Measurements from ENCODE around the gene COL4A1. TPM values are rescaled to one million over a fixed set of nuclear protein-coding genes. Genes with fewer than 3 reads are reported as not detected.

Gene COL4A1
- polyA plus RNA-seq, 1 experiment = 210 TPM

DNA sequence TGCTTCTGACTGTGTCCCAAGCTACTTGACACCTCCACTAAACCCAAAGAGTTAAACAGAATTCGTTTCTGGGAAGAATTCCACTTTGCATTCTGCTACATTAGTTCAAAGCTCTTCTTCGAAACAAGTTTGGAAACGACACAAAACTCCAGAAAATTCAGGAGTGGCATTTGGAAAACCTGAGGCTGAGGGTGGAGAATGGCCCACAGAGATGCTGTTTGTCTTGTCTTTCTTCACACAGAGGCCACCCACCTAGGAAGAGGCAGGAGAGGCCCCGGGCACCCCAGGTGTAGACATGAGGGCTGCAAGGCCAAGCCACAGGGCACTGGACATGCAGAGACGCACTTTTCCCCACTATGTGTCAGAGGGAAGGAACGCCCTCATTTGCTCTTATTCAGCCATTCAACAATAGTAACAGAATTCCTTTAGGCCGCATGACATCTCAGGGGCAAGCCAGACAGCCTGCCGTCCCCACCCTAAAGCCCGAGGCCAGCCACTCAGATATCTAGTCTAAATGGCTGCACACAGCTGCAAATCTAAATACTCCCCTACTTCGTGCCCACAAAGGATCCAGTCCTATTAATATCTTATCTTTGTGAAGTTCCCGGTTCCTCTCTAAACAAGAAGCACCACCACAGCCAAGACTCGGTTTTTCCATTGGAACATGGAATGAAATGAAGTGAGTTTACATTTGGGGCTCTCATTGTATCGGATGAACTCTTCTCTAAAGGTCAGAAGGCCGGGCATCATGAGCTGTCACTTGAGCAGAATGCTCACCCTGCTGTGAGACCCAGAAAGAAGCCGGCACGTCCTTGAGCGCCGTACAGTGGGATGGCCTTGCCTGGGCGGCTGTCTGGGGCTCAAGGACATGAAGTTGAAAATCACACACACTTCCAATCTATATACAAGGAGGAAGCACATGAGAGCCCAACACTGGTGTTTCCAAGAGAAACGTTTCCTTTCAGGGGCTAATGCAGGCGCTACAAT is 19.8 kb downstream of the COL4A1 start:
- Histone ChIP-seq H3K27me3 (ENCODE audit: control insufficient read depth, insufficient read depth, low read length) (no peaks in the 10 kb centered on the region), H3K9me3 (ENCODE audit: control insufficient read depth, insufficient read depth, low read length) (no peaks in the 10 kb centered on the region; the same call in 1 of the 2 replicates), H3K4me3 (ENCODE audit: low read depth, low read length) (no peak overlapping the region), H3K27ac (ENCODE audit: low read depth, low read length) (no peak overlapping the region)
- CTCF ChIA-PET = interaction anchor here (1.0 kb wide), 1 partner anchor 169 kb away, joined by 4 read pairs; no protein-coding TSS in a partner anchor
- no peak for DNase-seq (ENCODE audit: low read depth, low spot score)
- POLR2A ChIA-PET = no interaction called here
- TF ChIP-seq, protein P1, sequence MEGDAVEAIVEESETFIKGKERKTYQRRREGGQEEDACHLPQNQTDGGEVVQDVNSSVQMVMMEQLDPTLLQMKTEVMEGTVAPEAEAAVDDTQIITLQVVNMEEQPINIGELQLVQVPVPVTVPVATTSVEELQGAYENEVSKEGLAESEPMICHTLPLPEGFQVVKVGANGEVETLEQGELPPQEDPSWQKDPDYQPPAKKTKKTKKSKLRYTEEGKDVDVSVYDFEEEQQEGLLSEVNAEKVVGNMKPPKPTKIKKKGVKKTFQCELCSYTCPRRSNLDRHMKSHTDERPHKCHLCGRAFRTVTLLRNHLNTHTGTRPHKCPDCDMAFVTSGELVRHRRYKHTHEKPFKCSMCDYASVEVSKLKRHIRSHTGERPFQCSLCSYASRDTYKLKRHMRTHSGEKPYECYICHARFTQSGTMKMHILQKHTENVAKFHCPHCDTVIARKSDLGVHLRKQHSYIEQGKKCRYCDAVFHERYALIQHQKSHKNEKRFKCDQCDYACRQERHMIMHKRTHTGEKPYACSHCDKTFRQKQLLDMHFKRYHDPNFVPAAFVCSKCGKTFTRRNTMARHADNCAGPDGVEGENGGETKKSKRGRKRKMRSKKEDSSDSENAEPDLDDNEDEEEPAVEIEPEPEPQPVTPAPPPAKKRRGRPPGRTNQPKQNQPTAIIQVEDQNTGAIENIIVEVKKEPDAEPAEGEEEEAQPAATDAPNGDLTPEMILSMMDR (IDR thresholded peaks at IDR 0.05; ENCODE audit: low read depth, low read length) = no peak

DNA sequence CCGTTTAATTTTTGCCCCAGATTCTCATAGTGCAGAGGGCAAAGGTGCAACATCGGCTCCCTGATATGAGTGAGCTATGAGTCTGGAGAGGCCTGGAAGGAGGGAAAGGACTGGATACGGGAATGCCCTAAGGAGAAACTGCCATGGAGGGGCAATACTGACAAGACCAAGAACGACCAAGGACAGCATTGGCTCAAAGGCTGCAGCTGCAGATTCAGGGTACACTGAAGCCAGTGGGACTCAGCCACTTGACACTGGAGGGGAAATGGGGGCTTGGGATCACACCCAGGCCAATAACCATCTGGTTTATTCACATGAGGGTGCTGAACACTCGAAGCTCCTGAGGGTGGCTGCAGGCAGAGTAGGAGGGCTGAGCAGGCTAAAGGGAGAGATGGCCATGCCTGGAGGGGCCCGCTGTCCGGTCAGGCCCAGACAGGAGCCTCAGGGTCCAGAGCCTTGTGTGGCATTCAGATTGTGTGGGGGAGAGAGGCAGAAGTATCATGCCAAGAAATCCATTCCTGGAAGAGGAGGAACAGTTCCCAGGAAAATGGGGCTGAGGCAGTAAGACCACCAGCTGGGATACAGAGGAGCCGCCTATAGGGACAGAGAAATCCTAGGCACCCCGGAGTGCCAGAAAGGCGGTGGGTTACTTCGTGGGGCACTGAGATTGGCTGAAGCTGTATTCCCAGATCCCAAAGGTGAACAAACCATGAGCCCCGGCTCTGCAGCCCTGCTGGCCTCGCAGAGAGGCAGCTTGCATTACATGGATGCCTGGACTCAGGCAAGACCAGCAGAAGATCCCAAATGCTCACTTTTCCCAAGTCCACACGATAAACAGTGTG is 20.7 kb downstream of the COL4A1 start:
- no peak overlapping the region for H3K27ac ChIP-seq (ENCODE audit: low read depth, low read length)
- ChIA-PET POLR2A (no interaction called here), CTCF (interaction anchor here (1.0 kb wide), 1 partner anchor 170 kb away, joined by 4 read pairs; no protein-coding TSS in a partner anchor)

DNA sequence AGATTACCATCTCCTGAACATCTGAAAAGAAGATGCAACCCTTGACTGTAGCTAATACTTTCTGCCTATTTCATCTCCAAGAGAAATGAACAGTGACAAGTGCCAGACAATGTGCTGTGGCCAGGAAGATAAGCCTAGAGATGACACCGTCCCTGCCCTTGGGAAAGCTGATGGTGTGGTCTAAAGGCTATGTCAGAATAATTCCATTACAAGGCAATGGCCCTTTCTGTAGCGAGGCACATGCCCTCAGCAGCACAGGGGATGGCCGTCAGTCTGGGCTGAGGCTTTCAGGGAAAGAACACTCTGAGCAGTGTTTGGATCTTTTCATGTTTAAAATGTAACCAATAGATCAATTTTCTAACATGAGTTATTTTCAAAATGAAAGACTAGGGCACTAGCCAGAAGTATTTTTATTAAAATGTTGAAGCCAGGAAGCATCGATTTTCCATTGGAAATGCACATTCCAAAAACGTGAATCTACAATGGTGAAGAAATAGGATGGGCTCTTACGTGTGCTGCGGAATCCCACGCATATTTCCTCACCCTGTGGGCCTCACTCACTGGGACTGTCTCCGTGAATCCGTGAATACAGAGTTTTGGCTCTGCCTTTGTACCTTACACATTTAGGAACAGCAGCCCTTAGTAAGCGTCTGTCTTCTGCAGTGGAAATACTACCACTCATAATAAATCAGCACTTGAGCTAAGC is 22.0 kb downstream of the COL4A1 start:
- CTCF ChIA-PET = interaction anchor here (1.2 to 1.3 kb wide), 2 partner anchors 18 to 37 kb away, joined by 3 read pairs; no protein-coding TSS in a partner anchor
- Histone ChIP-seq H3K27me3 (ENCODE audit: control insufficient read depth, insufficient read depth, low read length) (no peaks in the 10 kb centered on the region), H3K4me3 (ENCODE audit: low read depth, low read length) (no peak overlapping the region), H3K9me3 (ENCODE audit: control insufficient read depth, insufficient read depth, low read length) (no peaks in the 10 kb centered on the region; the same call in 1 of the 2 replicates), H3K27ac (ENCODE audit: low read depth, low read length) (no peak overlapping the region)
- POLR2A ChIA-PET = interaction anchor here (0.9 to 1.8 kb wide), 2 partner anchors 17 to 37 kb away, joined by 4 to 10 read pairs; no protein-coding TSS in a partner anchor
- TF ChIP-seq, protein P1 (IDR thresholded peaks at IDR 0.05; ENCODE audit: low read depth, low read length) = no peak
- no peak for DNase-seq (ENCODE audit: low read depth, low spot score)

More for the DNA sequence above, 20.7 kb downstream of the COL4A1 start:
- TF ChIP-seq, protein P1 (IDR thresholded peaks at IDR 0.05; ENCODE audit: low read depth, low read length) = no peak
- Histone ChIP-seq H3K4me3 (ENCODE audit: low read depth, low read length) (no peak overlapping the region), H3K27me3 (ENCODE audit: control insufficient read depth, insufficient read depth, low read length) (no peaks in the 10 kb centered on the region), H3K9me3 (ENCODE audit: control insufficient read depth, insufficient read depth, low read length) (no peaks in the 10 kb centered on the region; the same call in 1 of the 2 replicates)
- DNase-seq (ENCODE audit: low read depth, low spot score) = no peak

DNA sequence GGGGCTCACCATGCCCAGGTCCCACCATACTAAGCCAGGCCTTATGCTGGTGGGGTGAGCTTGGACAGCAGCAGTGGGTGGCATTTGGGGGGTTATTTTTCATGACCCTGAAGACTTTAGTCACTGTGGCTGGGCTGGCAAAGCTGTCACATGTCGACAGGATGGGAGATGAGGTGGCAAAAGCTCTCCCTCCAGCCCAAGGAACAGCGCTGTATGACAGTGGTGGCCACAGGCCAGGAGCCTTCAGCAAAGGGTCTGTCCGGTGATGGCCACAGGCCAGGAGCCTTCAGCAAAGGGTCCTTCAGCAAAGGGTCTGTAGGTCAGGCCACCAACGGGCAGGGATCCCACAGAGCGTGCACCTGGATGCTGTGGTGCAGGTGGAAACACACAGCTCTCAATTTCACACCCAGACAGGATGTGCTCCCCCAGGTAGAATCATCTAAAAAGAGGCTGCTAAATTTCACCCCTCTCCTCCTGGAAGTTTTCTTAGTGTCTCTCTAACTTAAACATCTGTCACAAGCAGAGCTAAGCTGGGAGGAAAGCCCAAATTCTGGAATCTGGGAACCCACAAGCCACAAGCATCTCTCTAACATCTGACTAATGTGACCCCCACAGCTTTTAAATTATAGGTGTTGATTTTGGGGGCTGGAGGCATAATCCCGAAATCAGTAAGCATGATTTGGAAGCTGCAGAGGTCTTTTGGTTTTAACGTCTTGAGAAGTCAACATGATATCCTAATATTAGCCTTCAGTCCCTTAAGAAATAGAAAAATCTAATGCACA is 23.0 kb downstream of the COL4A1 start:
- ChIA-PET POLR2A (interaction anchor here (0.9 to 1.8 kb wide), 2 partner anchors 18 to 36 kb away, joined by 4 to 10 read pairs; no protein-coding TSS in a partner anchor), CTCF (interaction anchor here (1.2 to 1.3 kb wide), 2 partner anchors 19 to 36 kb away, joined by 3 read pairs; no protein-coding TSS in a partner anchor)
- no peaks in the 10 kb centered on the region for H3K9me3 ChIP-seq (ENCODE audit: control insufficient read depth, insufficient read depth, low read length)
- no peak overlapping the region for H3K27ac ChIP-seq (ENCODE audit: low read depth, low read length)
- no peak for DNase-seq (ENCODE audit: low read depth, low spot score)
- no peak overlapping the region for H3K4me3 ChIP-seq (ENCODE audit: low read depth, low read length)
- no peaks in the 10 kb centered on the region for H3K27me3 ChIP-seq (ENCODE audit: control insufficient read depth, insufficient read depth, low read length)
- TF ChIP-seq, protein P1 (IDR thresholded peaks at IDR 0.05; ENCODE audit: low read depth, low read length) = no peak

All from AG04450 (cell line).